Mesothelial cell of epicardium (in vitro differentiated cells): Measurements from ENCODE around the gene FSTL3. TPM values are rescaled to one million over a fixed set of nuclear protein-coding genes. Genes with fewer than 3 reads are reported as not detected.
A peak's percentile ranks its signal among the peaks of the same experiment; 100 is the strongest.
"Not testable (repeated sequence)": the region's sequence is repeated elsewhere in the genome, so short reads cannot be mapped to it uniquely, and the experiment has no call there.

Source experiments
- DNase-seq, 2 experiments: peaks; one replicate each; pipeline ENCODE4 v3.0.0; 2021; ENCODE audit warnings: low spot score in 2 of 2; ENCODE audit not compliant: unreplicated experiment in 2 of 2
- H3K27ac Mint-ChIP-seq: 2 replicates; pipeline ENCODE4 v1.8.0; 2021; ENCODE audit warnings: mixed read lengths
- H3K27me3 Mint-ChIP-seq: 2 replicates; pipeline ENCODE4 v1.8.0; 2021; ENCODE audit warnings: low read depth, mixed read lengths
- H3K36me3 Mint-ChIP-seq: 2 replicates; pipeline ENCODE4 v1.8.0; 2021; ENCODE audit warnings: mixed read lengths
- H3K4me1 Mint-ChIP-seq: 2 replicates; pipeline ENCODE4 v1.8.0; 2021; ENCODE audit warnings: mixed read lengths
- H3K4me3 Mint-ChIP-seq: 2 replicates; pipeline ENCODE4 v1.8.0; 2021; ENCODE audit warnings: mild to moderate bottlenecking, moderate library complexity, mixed read lengths
- H3K9me3 Mint-ChIP-seq: 2 replicates; pipeline ENCODE4 v1.8.0; 2021; ENCODE audit warnings: mixed read lengths
- total RNA-seq: library from RNA; stranded (reverse); gene quantifications from 3 replicates; pipeline ENCODE4 v1.2.1, GENCODE V29; 2021
- TF ChIP-seq, protein P1 (sequence below): fragments of 200-600 bp; sonication (generic); IDR thresholded peaks from one replicate; pipeline ENCODE4 v1.5.0; 2021; ENCODE audit warnings: antibody characterized with exemption; ENCODE audit not compliant: unreplicated experiment

FSTL3 gene
- 64.1 to 65.5 TPM (median 64.6 TPM) in 3 replicates for total RNA-seq

DNA sequence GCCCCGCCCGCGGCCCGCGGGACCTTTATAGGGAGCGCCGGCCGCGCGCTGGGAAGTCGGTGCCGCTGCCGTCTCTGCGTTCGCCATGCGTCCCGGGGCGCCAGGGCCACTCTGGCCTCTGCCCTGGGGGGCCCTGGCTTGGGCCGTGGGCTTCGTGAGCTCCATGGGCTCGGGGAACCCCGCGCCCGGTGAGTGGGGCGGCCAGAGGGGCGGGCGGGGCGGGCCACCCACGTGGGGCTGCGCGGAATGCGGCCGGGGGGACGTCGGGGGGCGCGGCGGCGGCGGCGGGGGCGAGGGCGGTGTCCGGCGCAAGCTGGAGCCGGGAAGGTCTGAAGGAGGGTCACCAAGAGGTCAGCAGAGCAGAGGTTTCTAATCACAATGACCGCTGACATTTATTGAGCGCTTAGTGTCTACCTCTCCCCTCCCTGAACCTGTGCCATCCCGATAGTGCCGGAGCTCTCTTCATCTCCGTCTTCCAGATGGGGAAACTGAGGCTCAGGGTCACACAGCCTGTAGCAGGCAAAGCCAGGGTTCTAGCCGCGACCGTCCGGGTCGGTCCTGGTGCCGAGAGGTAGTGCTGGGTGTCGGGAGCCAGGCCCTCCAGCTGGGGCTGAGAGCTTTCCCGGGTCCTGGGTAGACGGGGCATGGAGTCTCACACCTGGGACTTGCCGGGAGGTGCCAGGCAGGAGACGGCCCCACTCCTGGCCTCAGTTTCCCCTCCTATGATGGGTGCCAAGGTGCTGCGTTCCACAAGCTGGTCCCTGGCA, at the start of gene FSTL3:
FSTL3 (plus strand) TSS at position 54 of the 767 bp plus-strand sequence; CDS start at position 86, 32 bp downstream.
- no peak for DNase-seq
- H3K9me3 Mint-ChIP-seq, result no peaks in the 10 kb centered on the region
- TF ChIP-seq, protein P1, sequence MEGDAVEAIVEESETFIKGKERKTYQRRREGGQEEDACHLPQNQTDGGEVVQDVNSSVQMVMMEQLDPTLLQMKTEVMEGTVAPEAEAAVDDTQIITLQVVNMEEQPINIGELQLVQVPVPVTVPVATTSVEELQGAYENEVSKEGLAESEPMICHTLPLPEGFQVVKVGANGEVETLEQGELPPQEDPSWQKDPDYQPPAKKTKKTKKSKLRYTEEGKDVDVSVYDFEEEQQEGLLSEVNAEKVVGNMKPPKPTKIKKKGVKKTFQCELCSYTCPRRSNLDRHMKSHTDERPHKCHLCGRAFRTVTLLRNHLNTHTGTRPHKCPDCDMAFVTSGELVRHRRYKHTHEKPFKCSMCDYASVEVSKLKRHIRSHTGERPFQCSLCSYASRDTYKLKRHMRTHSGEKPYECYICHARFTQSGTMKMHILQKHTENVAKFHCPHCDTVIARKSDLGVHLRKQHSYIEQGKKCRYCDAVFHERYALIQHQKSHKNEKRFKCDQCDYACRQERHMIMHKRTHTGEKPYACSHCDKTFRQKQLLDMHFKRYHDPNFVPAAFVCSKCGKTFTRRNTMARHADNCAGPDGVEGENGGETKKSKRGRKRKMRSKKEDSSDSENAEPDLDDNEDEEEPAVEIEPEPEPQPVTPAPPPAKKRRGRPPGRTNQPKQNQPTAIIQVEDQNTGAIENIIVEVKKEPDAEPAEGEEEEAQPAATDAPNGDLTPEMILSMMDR, result no peak
- H3K4me1 Mint-ChIP-seq, result peaks cover 25% of the 10 kb centered on the region
- H3K36me3 Mint-ChIP-seq, result no peaks in the 10 kb centered on the region
- peak within 1 kb of the TSS; percentile 94 for H3K27ac Mint-ChIP-seq
- H3K4me3 Mint-ChIP-seq, result peak within 1 kb of the TSS; percentile 62
- H3K27me3 Mint-ChIP-seq, result no peaks in the 10 kb centered on the region

DNA sequence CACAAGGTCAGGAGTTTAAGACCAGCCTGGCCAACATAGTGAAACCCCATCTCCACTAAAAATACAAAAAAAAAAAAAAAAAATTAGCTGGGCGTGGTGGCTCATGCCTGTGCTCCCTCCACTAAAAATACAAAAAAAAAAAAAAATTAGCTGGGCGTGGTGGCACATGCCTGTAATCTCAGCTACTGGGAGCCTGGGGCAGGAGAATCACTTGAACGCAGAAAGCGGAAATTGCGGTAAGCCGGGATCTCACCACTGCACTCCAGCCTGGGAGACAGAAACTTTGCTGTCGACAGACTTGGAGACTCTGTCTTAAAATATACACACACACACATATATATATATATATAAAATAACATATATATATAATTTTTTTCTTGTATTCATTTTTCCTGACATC, 49.6 kb upstream of the FSTL3 start:
- H3K4me1 Mint-ChIP-seq, H3K27me3 Mint-ChIP-seq, H3K9me3 Mint-ChIP-seq, H3K4me3 Mint-ChIP-seq, DNase-seq, H3K27ac Mint-ChIP-seq: not testable (repeated sequence)
- H3K36me3 Mint-ChIP-seq, result peaks cover 19% of the 10 kb centered on the region

DNA sequence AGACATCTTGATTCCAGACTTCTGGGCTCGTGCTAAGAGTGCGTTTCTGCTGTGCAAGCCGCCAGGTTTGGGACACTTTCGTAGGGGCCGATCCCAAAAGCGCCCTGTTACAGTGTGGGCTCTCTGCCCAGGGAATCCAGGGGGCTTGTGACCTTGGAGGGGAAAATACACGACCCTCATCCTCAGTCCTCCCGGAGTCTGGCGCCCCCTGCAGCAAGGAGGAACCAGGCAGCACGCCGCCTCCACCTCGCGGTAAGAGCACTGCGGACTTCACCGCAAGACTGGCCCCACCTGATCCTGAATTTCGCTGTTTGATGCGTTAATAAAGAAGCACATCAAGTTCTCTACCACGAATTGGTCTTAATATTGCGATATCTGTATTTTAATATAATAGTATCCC, 48.0 kb upstream of the FSTL3 start:
- Mint-ChIP-seq H3K4me3 (no peak overlapping the region), H3K36me3 (peaks cover 19% of the 10 kb centered on the region), H3K27me3 (no peaks in the 10 kb centered on the region), H3K27ac (no peak overlapping the region), H3K9me3 (no peaks in the 10 kb centered on the region), H3K4me1 (no peaks in the 10 kb centered on the region)
- TF ChIP-seq, protein P1, result no peak
- no peak for DNase-seq

DNA sequence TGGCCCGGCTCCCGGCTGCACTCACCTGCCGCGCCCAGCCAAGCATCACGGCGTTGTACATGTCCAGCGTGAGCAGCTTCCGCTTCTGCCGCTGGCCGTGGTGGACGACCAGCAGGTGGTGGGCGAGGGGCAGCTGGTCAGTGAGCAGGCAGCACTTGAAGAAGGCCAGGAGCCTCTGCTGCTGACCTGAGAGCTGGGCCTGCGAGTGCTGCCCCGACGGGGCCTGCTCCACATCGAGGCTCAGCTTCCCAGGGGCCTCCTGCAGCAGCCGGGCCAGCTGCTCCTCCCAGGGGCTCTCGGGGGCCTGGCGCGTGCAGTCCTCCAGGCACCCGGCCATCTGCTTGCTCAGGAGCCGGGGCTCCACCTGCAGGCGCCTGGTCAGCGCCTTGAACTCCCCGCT, 46.7 kb upstream of the FSTL3 start:
- peaks cover 19% of the 10 kb centered on the region for H3K36me3 Mint-ChIP-seq
- not testable (repeated sequence) for H3K4me3 Mint-ChIP-seq, H3K9me3 Mint-ChIP-seq, DNase-seq, H3K4me1 Mint-ChIP-seq, H3K27me3 Mint-ChIP-seq, H3K27ac Mint-ChIP-seq

DNA sequence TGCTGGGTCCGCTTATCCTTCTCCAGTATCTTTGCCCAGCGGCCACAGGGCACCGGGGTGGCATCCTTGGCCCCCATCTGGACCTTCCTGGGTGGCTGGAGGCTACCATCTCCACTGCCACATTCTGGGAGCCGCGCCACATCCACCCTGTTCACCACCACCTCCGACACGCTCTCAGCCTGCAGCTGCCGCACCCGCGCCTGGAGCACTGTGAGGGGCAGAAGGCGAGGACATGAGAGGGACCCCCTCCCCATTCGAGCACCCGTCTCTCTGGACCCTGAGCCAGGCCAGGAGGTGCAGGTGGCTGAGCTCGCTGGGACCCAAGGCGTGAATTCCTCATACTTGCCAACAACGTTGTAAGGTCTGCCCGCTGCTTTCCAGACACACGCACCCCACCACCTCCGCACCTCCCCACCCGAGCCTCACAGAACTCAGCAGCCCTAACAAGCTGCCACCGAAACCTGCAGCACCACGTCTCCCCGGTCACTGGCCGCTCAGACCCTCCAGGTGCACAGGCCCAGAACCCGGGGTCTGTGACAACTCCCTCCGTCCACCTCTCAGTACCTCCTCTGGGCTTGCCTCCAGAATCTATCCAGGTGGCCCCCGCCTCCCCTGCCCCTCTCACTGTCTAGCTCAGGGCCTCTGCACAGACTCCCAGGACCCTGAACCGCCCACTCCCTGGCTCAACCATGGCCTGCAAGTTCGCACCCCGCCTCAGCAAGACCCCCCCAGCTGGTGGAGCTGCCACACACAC, 46.1 kb upstream of the FSTL3 start:
- TF ChIP-seq, protein P1, result no peak
- H3K9me3 Mint-ChIP-seq, result no peaks in the 10 kb centered on the region
- H3K27me3 Mint-ChIP-seq, result no peaks in the 10 kb centered on the region
- H3K36me3 Mint-ChIP-seq, result peaks cover 19% of the 10 kb centered on the region
- H3K27ac Mint-ChIP-seq, result no peak overlapping the region
- no peak overlapping the region for H3K4me3 Mint-ChIP-seq
- H3K4me1 Mint-ChIP-seq, result peaks cover 7% of the 10 kb centered on the region
- DNase-seq, result no peak

DNA sequence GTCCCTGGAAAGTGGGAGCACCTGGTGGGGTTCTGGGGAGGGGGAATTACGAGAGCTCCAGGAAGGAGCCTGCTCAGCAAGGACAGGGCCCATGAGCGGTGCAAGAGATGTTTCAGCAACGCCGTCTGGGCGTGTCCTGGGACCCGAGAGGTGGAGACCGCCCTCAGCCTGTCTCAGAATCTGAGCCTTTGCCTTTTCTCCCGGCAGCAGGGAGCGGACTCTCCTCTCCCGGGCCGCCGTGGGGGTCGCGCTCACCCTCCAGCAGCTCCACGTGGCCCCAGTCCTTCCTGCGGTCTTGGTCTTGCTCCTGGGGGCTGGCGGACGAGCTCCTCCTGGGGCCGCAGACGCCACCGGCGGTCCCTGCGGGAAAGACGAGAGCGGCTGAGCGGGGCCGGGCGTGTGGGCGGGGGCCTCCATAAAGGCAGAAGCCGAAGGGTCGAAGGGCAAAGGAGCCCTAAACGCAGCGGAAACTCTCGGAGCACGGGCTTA, 43.6 kb upstream of the FSTL3 start:
- peaks cover 15% of the 10 kb centered on the region for H3K36me3 Mint-ChIP-seq
- H3K27ac Mint-ChIP-seq, result peak overlapping the region; percentile 93
- H3K27me3 Mint-ChIP-seq, result peaks cover 6% of the 10 kb centered on the region
- peak overlapping the region; percentile 87 for H3K4me3 Mint-ChIP-seq
- no peaks in the 10 kb centered on the region for H3K9me3 Mint-ChIP-seq
- TF ChIP-seq, protein P1, result no peak
- DNase-seq, result peak in 1 of 2 experiments; percentile 68
- peaks cover 7% of the 10 kb centered on the region for H3K4me1 Mint-ChIP-seq
